OCI-LY1 (cell line): Measurements from ENCODE around the gene GUCY1A2.

ENCODE experiments used
- H2AFZ ChIP-seq: fragments of 200-600 bp; sonication (generic), shearing (Covaris generic); 2 replicates; pipeline ENCODE4 v1.6.0; 2014; ENCODE audit warnings: antibody characterized with exemption, mild to moderate bottlenecking, low read length
- H3F3A ChIP-seq: fragments of 200-600 bp; sonication (generic), shearing (Covaris generic); 2 replicates; pipeline ENCODE4 v1.6.0; 2014; ENCODE audit warnings: mild to moderate bottlenecking, antibody characterized with exemption, low read length, moderate library complexity; ENCODE audit not compliant: insufficient read depth
- H3K27ac ChIP-seq: fragments of 200-600 bp; sonication (generic); 2 replicates; pipeline ENCODE4 v1.5.1; 2014; ENCODE audit warnings: low read length, mixed run types, mild to moderate bottlenecking, low read depth; ENCODE audit not compliant: poor library complexity, severe bottlenecking
- H3K27me3 ChIP-seq: fragments of 200-600 bp; sonication (generic); 2 replicates; pipeline ENCODE4 v1.6.0; 2014; ENCODE audit warnings: antibody characterized with exemption, mild to moderate bottlenecking, low read length, moderate library complexity; ENCODE audit not compliant: insufficient read depth
- H3K36me3 ChIP-seq: fragments of 200-600 bp; sonication (generic); 2 replicates; pipeline ENCODE4 v1.6.1; 2014; ENCODE audit warnings: mild to moderate bottlenecking, antibody characterized with exemption, low read length, moderate library complexity, mixed read lengths; ENCODE audit not compliant: insufficient read depth
- H3K4me1 ChIP-seq: fragments of 200-600 bp; sonication (generic); 2 replicates; pipeline ENCODE4 v1.5.1; 2014; ENCODE audit warnings: mild to moderate bottlenecking, low read length, moderate library complexity; ENCODE audit not compliant: insufficient read depth, severe bottlenecking
- H3K4me2 ChIP-seq: fragments of 200-600 bp; sonication (generic), shearing (Covaris generic); 2 replicates; pipeline ENCODE4 v1.6.1; 2014; ENCODE audit warnings: low read length
- H3K4me3 ChIP-seq: fragments of 200-600 bp; sonication (generic); 2 replicates; pipeline ENCODE4 v1.5.1; 2014; ENCODE audit warnings: low read length, low read depth, mild to moderate bottlenecking, mixed read lengths; ENCODE audit not compliant: poor library complexity, severe bottlenecking
- H3K79me2 ChIP-seq: fragments of 200-600 bp; shearing (Covaris generic); 2 replicates; pipeline ENCODE4 v1.6.1; 2016; ENCODE audit warnings: mixed run types, low read length, mixed read lengths; ENCODE audit not compliant: insufficient read depth
- H3K9ac ChIP-seq: fragments of 200-600 bp; sonication (generic), shearing (Covaris generic); 2 replicates; pipeline ENCODE4 v1.6.1; 2014; ENCODE audit warnings: mild to moderate bottlenecking, low read length, mixed read lengths
- H3K9me2 ChIP-seq: fragments of 200-600 bp; sonication (generic), shearing (Covaris generic); 2 replicates; pipeline ENCODE4 v1.6.1; 2014; ENCODE audit warnings: low read depth, mild to moderate bottlenecking, low read length, mixed read lengths
- H3K9me3 ChIP-seq: fragments of 200-600 bp; shearing (Covaris generic); 2 replicates; pipeline ENCODE4 v1.6.1; 2014; ENCODE audit warnings: low read length, mixed read lengths
- H4K20me1 ChIP-seq: fragments of 200-600 bp; sonication (generic), shearing (Covaris generic); 2 replicates; pipeline ENCODE4 v1.6.0; 2016; ENCODE audit warnings: mild to moderate bottlenecking, low read length; ENCODE audit not compliant: insufficient read depth
- EZH2 ChIP-seq: fragments of 200-600 bp; sonication (generic), shearing (Covaris generic); IDR thresholded peaks from 2 replicates; pipeline ENCODE4 v1.8.0; 2017; ENCODE audit warnings: borderline replicate concordance, mixed run types, mild to moderate bottlenecking, antibody characterized with exemption, low read length, moderate library complexity, mixed read lengths
- TF ChIP-seq, protein P1 (sequence below): fragments of 200-600 bp; sonication (generic), shearing (Covaris generic); IDR thresholded peaks from 2 replicates; pipeline ENCODE4 v1.5.1; 2017; ENCODE audit warnings: mild to moderate bottlenecking, antibody characterized with exemption, low read length, moderate library complexity, mixed read lengths

GUCY1A2 gene

DNA sequence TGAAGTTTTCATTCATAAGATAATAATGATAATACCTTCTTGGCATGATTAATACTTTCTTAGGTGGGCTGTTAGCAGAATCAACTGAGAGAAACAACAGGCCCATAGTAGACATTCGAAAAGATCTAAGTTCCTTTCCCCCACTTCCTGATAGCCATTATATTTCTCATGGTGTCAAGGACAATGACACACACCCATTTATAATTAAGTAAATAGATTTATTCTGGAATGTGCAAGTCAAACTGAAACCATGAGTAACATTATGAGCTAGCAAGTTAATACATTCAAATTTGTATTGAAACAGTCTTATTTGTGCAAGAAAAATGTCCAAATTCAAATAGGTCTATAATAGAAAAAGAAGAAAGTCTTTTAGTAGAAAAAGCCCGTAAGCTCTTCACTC is 301.1 kb downstream of the GUCY1A2 start:
- Histone ChIP-seq H3K36me3 (no peaks in the 10 kb centered on the region), H3K79me2 (no peaks in the 10 kb centered on the region), H3F3A (no peaks in the 10 kb centered on the region), H4K20me1 (no peaks in the 10 kb centered on the region), H3K9me2 (no peaks in the 10 kb centered on the region), H2AFZ (no peak overlapping the region), H3K4me2 (no peak overlapping the region), H3K9me3 (no peaks in the 10 kb centered on the region), H3K9ac (no peak overlapping the region), H3K27me3 (no peaks in the 10 kb centered on the region), H3K27ac (no peak overlapping the region), H3K4me1 (no peaks in the 10 kb centered on the region), H3K4me3 (no peak overlapping the region)
- TF ChIP-seq EZH2 = no peak
- TF ChIP-seq, protein P1, sequence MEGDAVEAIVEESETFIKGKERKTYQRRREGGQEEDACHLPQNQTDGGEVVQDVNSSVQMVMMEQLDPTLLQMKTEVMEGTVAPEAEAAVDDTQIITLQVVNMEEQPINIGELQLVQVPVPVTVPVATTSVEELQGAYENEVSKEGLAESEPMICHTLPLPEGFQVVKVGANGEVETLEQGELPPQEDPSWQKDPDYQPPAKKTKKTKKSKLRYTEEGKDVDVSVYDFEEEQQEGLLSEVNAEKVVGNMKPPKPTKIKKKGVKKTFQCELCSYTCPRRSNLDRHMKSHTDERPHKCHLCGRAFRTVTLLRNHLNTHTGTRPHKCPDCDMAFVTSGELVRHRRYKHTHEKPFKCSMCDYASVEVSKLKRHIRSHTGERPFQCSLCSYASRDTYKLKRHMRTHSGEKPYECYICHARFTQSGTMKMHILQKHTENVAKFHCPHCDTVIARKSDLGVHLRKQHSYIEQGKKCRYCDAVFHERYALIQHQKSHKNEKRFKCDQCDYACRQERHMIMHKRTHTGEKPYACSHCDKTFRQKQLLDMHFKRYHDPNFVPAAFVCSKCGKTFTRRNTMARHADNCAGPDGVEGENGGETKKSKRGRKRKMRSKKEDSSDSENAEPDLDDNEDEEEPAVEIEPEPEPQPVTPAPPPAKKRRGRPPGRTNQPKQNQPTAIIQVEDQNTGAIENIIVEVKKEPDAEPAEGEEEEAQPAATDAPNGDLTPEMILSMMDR = no peak

DNA sequence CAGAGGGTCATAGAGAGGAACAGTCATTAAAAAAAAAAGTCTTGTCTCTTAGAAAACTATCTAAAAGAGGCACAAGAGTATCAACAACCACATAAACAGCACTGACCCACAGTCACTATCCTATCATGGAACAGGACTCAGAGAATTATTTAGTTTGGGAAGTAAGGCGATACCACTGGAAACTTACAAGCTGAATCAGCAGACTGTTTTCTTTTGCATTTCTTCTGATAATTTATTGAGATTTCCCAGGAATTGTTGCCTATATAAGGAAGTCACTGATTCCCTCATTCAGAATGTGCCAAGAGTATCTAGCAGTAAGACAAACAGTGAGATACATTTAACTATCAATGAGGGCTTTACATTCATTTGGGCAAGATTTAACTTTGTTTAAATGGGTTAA is 304.1 kb downstream of the GUCY1A2 start:
- no peaks in the 10 kb centered on the region for H3F3A ChIP-seq
- H4K20me1 ChIP-seq = no peaks in the 10 kb centered on the region
- no peaks in the 10 kb centered on the region for H3K79me2 ChIP-seq
- no peaks in the 10 kb centered on the region for H3K4me1 ChIP-seq
- H3K27ac ChIP-seq = no peak overlapping the region
- H3K4me3 ChIP-seq = no peak overlapping the region
- H3K27me3 ChIP-seq = no peaks in the 10 kb centered on the region
- H3K9ac ChIP-seq = no peak overlapping the region
- no peaks in the 10 kb centered on the region for H3K36me3 ChIP-seq
- H3K4me2 ChIP-seq = no peak overlapping the region
- H3K9me2 ChIP-seq = no peaks in the 10 kb centered on the region
- no peak overlapping the region for H2AFZ ChIP-seq
- no peaks in the 10 kb centered on the region for H3K9me3 ChIP-seq
- TF ChIP-seq EZH2 = no peak
- TF ChIP-seq, protein P1 = no peak

DNA sequence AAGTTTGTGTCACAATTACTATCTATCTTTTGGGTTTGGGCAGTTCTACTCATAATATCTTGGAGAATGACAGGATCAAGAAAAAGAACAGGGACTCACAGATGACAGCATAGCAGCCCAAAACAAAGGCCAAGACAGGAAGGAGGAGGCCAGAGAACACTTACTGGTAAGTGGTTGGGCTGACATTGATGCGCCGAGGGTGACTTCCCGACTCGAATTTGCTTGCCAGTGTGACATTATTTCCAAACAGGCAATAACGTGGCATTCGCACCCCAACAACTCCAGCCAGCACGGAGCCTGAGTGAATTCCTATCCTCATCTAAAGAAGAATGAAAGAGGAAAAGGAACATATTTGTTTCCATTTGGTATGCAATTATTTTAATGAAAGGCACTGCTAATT is 309.9 kb downstream of the GUCY1A2 start:
- H3K9ac ChIP-seq = no peak overlapping the region
- H3K27ac ChIP-seq = no peak overlapping the region
- TF ChIP-seq EZH2 = no peak
- TF ChIP-seq, protein P1 = no peak
- H3K4me3 ChIP-seq = no peak overlapping the region
- H3K9me2 ChIP-seq = no peaks in the 10 kb centered on the region
- no peaks in the 10 kb centered on the region for H3K4me1 ChIP-seq
- no peaks in the 10 kb centered on the region for H3K79me2 ChIP-seq
- H4K20me1 ChIP-seq = no peaks in the 10 kb centered on the region
- no peak overlapping the region for H3K4me2 ChIP-seq
- H3F3A ChIP-seq = no peaks in the 10 kb centered on the region
- no peaks in the 10 kb centered on the region for H3K36me3 ChIP-seq
- H3K27me3 ChIP-seq = no peaks in the 10 kb centered on the region
- H2AFZ ChIP-seq = no peak overlapping the region
- no peaks in the 10 kb centered on the region for H3K9me3 ChIP-seq
